Upper lobe of left lung (tissue), 6 donors: ENCODE measurements around the gene PMVK. TPM values are rescaled to one million over a fixed set of nuclear protein-coding genes. Genes with fewer than 3 reads are reported as not detected.

ENCODE experiments used
- ATAC-seq, 2 donors: fragments of 200-7000 bp; cut with Tn5 transposase; one replicate each; pipeline ENCODE4 v1.9.1; 2022; ENCODE audit warnings: mild to moderate bottlenecking in 2 of 2, moderate library complexity in 2 of 2; ENCODE audit not compliant: low FRiP score in 2 of 2
- DNase-seq, 2 donors: peaks; one replicate each; pipeline ENCODE4 v3.0.0-alpha.2; 2019 to 2020
- H3K27ac ChIP-seq, 4 donors: fragments of 200-600 bp; sonication (generic); one replicate each; pipeline ENCODE4 v1.5.1; 2016 to 2019
- H3K27me3 ChIP-seq, 4 donors: fragments of 200-600 bp; sonication (generic); one replicate each; pipeline ENCODE4 v1.5.1; 2017 to 2019
- H3K36me3 ChIP-seq, 4 donors: fragments of 200-600 bp; sonication (generic); one replicate each; pipeline ENCODE4 v1.5.1; 2016 to 2019
- H3K4me1 ChIP-seq, 4 donors: fragments of 200-600 bp; sonication (generic); one replicate each; pipeline ENCODE4 v1.5.1; 2018 to 2019
- H3K4me3 ChIP-seq, 4 donors: fragments of 200-600 bp; sonication (generic); one replicate each; pipeline ENCODE4 v1.5.1; 2017 to 2019; ENCODE audit warnings: mild to moderate bottlenecking in 2 of 4, moderate library complexity in 1 of 4
- H3K9me3 ChIP-seq, 4 donors: fragments of 200-600 bp; sonication (generic); one replicate each; pipeline ENCODE4 v1.5.1; 2018 to 2019
- CTCF ChIP-seq, 6 experiments: fragments of 450-650 bp in 4 of 6; fragments of 200-600 bp in 2 of 6; sonication (generic) in 2 of 6; IDR thresholded peaks; one replicate each; pipeline ENCODE4 v1.5.1; 2016 to 2019; ENCODE audit warnings: antibody characterized with exemption in 6 of 6
- EP300 ChIP-seq, 4 donors: sonication (generic); formaldehyde crosslinking; IDR thresholded peaks; one replicate each; pipeline ENCODE4 v1.5.1; 2017; ENCODE audit warnings: antibody characterized with exemption in 4 of 4, control low read depth in 2 of 4
- POLR2A ChIP-seq, 4 donors: fragments of 450-650 bp; IDR thresholded peaks; one replicate each; pipeline ENCODE4 v1.5.1; 2016 to 2017; ENCODE audit warnings: antibody characterized with exemption in 4 of 4, mild to moderate bottlenecking in 2 of 4
- POLR2AphosphoS5 ChIP-seq, 2 donors: sonication (generic); formaldehyde crosslinking; IDR thresholded peaks; one replicate each; pipeline ENCODE4 v1.5.1; 2017; ENCODE audit warnings: antibody characterized with exemption in 2 of 2
- WGBS, 2 donors: methylation state at CpG; one replicate each; pipeline ENCODE4 v1.1.5; 2017 to 2018; 5-methylcytosine and 5-hydroxymethylcytosine counted together
- total RNA-seq, 6 donors: library from RNA; depleted of rRNA in 4 of 6; stranded (reverse); fragments of >200 nt in 4 of 6; gene quantifications; one replicate each; pipeline versions ENCODE4 v1.1.0 to v1.2.1, GENCODE V29; 2016 to 2021
- donor health status: DM: no; HTN: no; CAD: no; lungs with moderate emphysema.
- donor health status: DM: no; HTN: yes; CAD: no; lungs with severe emphysema.

The PMVK gene
- total RNA-seq, 6 donors from 2014 or later = 9.4 to 51.6 (median 29.8) TPM

- Histone ChIP-seq H3K36me3 (peaks cover 27 to 67% (median 58%) of the 10 kb centered on the region in 4 donors), H3K9me3 (no peaks in the 10 kb centered on the region), H3K4me1 (peaks cover 47 to 62% (median 55%) of the 10 kb centered on the region in 4 donors), H3K27me3 (no peaks in the 10 kb centered on the region), H3K4me3 (no peak overlapping the region), H3K27ac (peak overlapping the region; percentile 2 to 99 (median 98))
- no peak for ATAC-seq
- WGBS, 2 donors = 54 to 68% methylated on average over 2 to 5 of the region's 5 CpGs
- TF ChIP-seq POLR2A (IDR thresholded peaks at IDR 0.05) = no peak
- DNase-seq = no peak
Observed at GRCh38 chr1:154967331-154967950, 30.9 kb upstream of the PMVK start.

- no peak overlapping the region for H3K4me3 ChIP-seq
- WGBS, 2 donors = 86 to 95% methylated on average over 7 of the region's 7 CpGs
- peak overlapping the region in 2 of 4 donors; percentile 4 to 11 for H3K27ac ChIP-seq
- H3K4me1 ChIP-seq = peaks cover 37 to 55% (median 45%) of the 10 kb centered on the region in 4 donors
- DNase-seq (no peak), ATAC-seq (no peak)
- no peaks in the 10 kb centered on the region for H3K9me3 ChIP-seq
- H3K36me3 ChIP-seq = peaks cover 27 to 67% (median 58%) of the 10 kb centered on the region in 4 donors
- no peak for TF ChIP-seq POLR2A (IDR thresholded peaks at IDR 0.05)
- no peak for TF ChIP-seq EP300 (IDR thresholded peaks at IDR 0.05)
- TF ChIP-seq POLR2AphosphoS5 (IDR thresholded peaks at IDR 0.05) = no peak
- TF ChIP-seq CTCF (IDR thresholded peaks at IDR 0.05) = no peak
- H3K27me3 ChIP-seq = no peaks in the 10 kb centered on the region
Observed at GRCh38 chr1:154966111-154966510, 29.6 kb upstream of the PMVK start.

- peaks cover 34 to 52% (median 40%) of the 10 kb centered on the region in 4 donors for H3K4me1 ChIP-seq
- 88 to 91% methylated on average over 6 of the region's 6 CpGs for WGBS, 2 donors
- no peak for TF ChIP-seq CTCF (IDR thresholded peaks at IDR 0.05)
- TF ChIP-seq POLR2A (IDR thresholded peaks at IDR 0.05) = no peak
- TF ChIP-seq EP300 (IDR thresholded peaks at IDR 0.05) = no peak
- TF ChIP-seq POLR2AphosphoS5 (IDR thresholded peaks at IDR 0.05) = no peak
- DNase-seq (no peak), ATAC-seq (no peak)
- no peak overlapping the region for H3K4me3 ChIP-seq
- no peaks in the 10 kb centered on the region for H3K27me3 ChIP-seq
- no peak overlapping the region for H3K27ac ChIP-seq
- H3K36me3 ChIP-seq = peaks cover 27 to 69% (median 61%) of the 10 kb centered on the region in 4 donors
- H3K9me3 ChIP-seq = no peaks in the 10 kb centered on the region
Observed at GRCh38 chr1:154964359-154964758, 27.8 kb upstream of the PMVK start.

GRCh38 chr1:154963643-154964042 lies 27.1 kb upstream of the PMVK start:
- Histone ChIP-seq H3K4me3 (no peak overlapping the region), H3K27me3 (no peaks in the 10 kb centered on the region), H3K9me3 (no peaks in the 10 kb centered on the region), H3K36me3 (peaks cover 27 to 70% (median 66%) of the 10 kb centered on the region in 4 donors), H3K4me1 (peaks cover 27 to 47% (median 34%) of the 10 kb centered on the region in 4 donors), H3K27ac (peak overlapping the region in 2 of 4 donors; percentile 12 to 98)
- ATAC-seq = no peak
- WGBS, 2 donors = 87 to 88% methylated on average over 8 of the region's 8 CpGs
- TF ChIP-seq EP300 (IDR thresholded peaks at IDR 0.05) (no peak), CTCF (IDR thresholded peaks at IDR 0.05) (no peak), POLR2AphosphoS5 (IDR thresholded peaks at IDR 0.05) (no peak), POLR2A (IDR thresholded peaks at IDR 0.05) (no peak)
- no peak for DNase-seq

GRCh38 chr1:154962795-154963330 lies 26.3 kb upstream of the PMVK start:
- H3K4me3 ChIP-seq = peak overlapping the region in 2 of 4 donors; percentile 68 to 73
- peaks cover 24 to 42% (median 29%) of the 10 kb centered on the region in 4 donors for H3K4me1 ChIP-seq
- TF ChIP-seq CTCF (IDR thresholded peaks at IDR 0.05) = no peak
- TF ChIP-seq POLR2A (IDR thresholded peaks at IDR 0.05) = no peak
- no peak for TF ChIP-seq EP300 (IDR thresholded peaks at IDR 0.05)
- no peaks in the 10 kb centered on the region for H3K27me3 ChIP-seq
- H3K36me3 ChIP-seq = peaks cover 27 to 68% (median 62%) of the 10 kb centered on the region in 4 donors
- H3K27ac ChIP-seq = peak overlapping the region; percentile 12 to 98 (median 98)
- ATAC-seq (no peak), DNase-seq (no peak)
- 77 to 83% methylated on average over 5 to 6 of the region's 6 CpGs for WGBS, 2 donors
- H3K9me3 ChIP-seq = no peaks in the 10 kb centered on the region
